AG08395 (cell line): Measurements from ENCODE around the gene ZP1.
"Not testable (repeated sequence)": the region's sequence is repeated elsewhere in the genome, so short reads cannot be mapped to it uniquely, and the experiment has no call there.

Experiments used
- DNase-seq: peaks from one replicate; pipeline ENCODE4 v3.0.0; 2012; ENCODE audit warnings: mixed read lengths, low spot score

ZP1 gene

GRCh38 chr11:60878245-60879101 lies 11.1 kb downstream of the ZP1 start:
- no peak for DNase-seq

GRCh38 chr11:60879104-60879503 lies 11.8 kb downstream of the ZP1 start:
- no peak for DNase-seq

GRCh38 chr11:60879971-60880588 lies 12.7 kb downstream of the ZP1 start:
- DNase-seq, result no peak

GRCh38 chr11:60880643-60881282 lies 13.4 kb downstream of the ZP1 start:
- no peak for DNase-seq

GRCh38 chr11:60887556-60887955 lies 20.2 kb downstream of the ZP1 start:
- DNase-seq, result peak; percentile 79

- no peak for DNase-seq
Measured at GRCh38 chr11:60889869-60890311, 22.5 kb downstream of the ZP1 start.

GRCh38 chr11:60890696-60891095 lies 23.4 kb downstream of the ZP1 start:
- no peak for DNase-seq

- DNase-seq, result no peak
Measured at GRCh38 chr11:60891103-60891741, 23.9 kb downstream of the ZP1 start.

- DNase-seq, result no peak
Measured at GRCh38 chr11:60895687-60896086, 28.3 kb downstream of the ZP1 start.

- DNase-seq, result no peak
Measured at GRCh38 chr11:60897496-60897895, 30.2 kb downstream of the ZP1 start.

- peak; percentile 82 for DNase-seq
Measured at GRCh38 chr11:60899046-60899936, 31.9 kb downstream of the ZP1 start.

- DNase-seq, result no peak
Measured at GRCh38 chr11:60899977-60900376, 32.6 kb downstream of the ZP1 start.

- DNase-seq, result no peak
Measured at GRCh38 chr11:60900673-60901404, 33.5 kb downstream of the ZP1 start.

- no peak for DNase-seq
Measured at GRCh38 chr11:60902625-60903024, 35.3 kb downstream of the ZP1 start.

GRCh38 chr11:60905047-60905446 lies 37.7 kb downstream of the ZP1 start:
- DNase-seq, result no peak

GRCh38 chr11:60905551-60906113 lies 38.3 kb downstream of the ZP1 start:
- DNase-seq, result no peak

- DNase-seq, result peak; percentile 98
Measured at GRCh38 chr11:60906132-60906972, 39.0 kb downstream of the ZP1 start, which contains the start of gene PRPF19. PRPF19 (minus strand) TSS chr11:60906585; CDS start chr11:60906382, 203 bp downstream.

- no peak for DNase-seq
Measured at GRCh38 chr11:60908803-60909202, 41.5 kb downstream of the ZP1 start.

- DNase-seq, result not testable (repeated sequence)
Measured at GRCh38 chr11:60909680-60910280, 42.4 kb downstream of the ZP1 start.
